Upper lobe of right lung (tissue), 1 donor: ENCODE data around the gene MUC12. TPM values are rescaled to one million over a fixed set of nuclear protein-coding genes. Genes with fewer than 3 reads are reported as not detected.

Experiments used
- ATAC-seq: fragments of 200-7000 bp; cut with Tn5 transposase; one replicate; pipeline ENCODE4 v1.9.1; 2020; ENCODE audit warnings: mild to moderate bottlenecking, moderate library complexity
- DNase-seq: peaks from one replicate; pipeline ENCODE4 v3.0.0-alpha.2; 2020
- H3K27ac ChIP-seq: fragments of 200-600 bp; one replicate; pipeline ENCODE4 v1.8.0; 2022
- H3K27me3 ChIP-seq: fragments of 200-600 bp; one replicate; pipeline ENCODE4 v1.8.0; 2022; ENCODE audit warnings: mild to moderate bottlenecking
- H3K36me3 ChIP-seq: fragments of 200-600 bp; one replicate; pipeline ENCODE4 v1.8.0; 2022
- H3K4me1 ChIP-seq: fragments of 200-600 bp; one replicate; pipeline ENCODE4 v1.8.0; 2022
- H3K4me3 ChIP-seq: fragments of 200-600 bp; one replicate; pipeline ENCODE4 v1.8.0; 2022; ENCODE audit warnings: mild to moderate bottlenecking
- H3K9me3 ChIP-seq: fragments of 200-600 bp; one replicate; pipeline ENCODE4 v1.8.0; 2022
- CTCF ChIP-seq: fragments of 200-600 bp; IDR thresholded peaks from one replicate; pipeline ENCODE4 v1.8.0; 2022; ENCODE audit warnings: antibody characterized with exemption
- intact Hi-C: fragments of 100-400 bp; cut with DNase I; formaldehyde crosslinking; loops from one replicate; pipeline ENCODE4 v1.11.0; 2022
- total RNA-seq: library from RNA; stranded (reverse); fragmentation: NEBNext Ultra II Directional; extraction: Animal tissue kit (Norgen Biotek cat#: 25700); gene quantifications from one replicate; pipeline ENCODE4 v1.2.1, GENCODE V29; 2021
- donor health status: DM: no; HTN: yes; CAD: no; lungs with severe emphysema.

Gene MUC12
- total RNA-seq, 1 donor from 2014 or later: not detected

GRCh38 chr7:101018271-101019167, 49.2 kb downstream of the MUC12 start:
- no peak for TF ChIP-seq CTCF
- H3K4me3 ChIP-seq: no peak overlapping the region
- H3K27ac ChIP-seq: no peak overlapping the region
- H3K27me3 ChIP-seq: peaks cover 12% of the 10 kb centered on the region
- intact Hi-C loops: no loop called here
- ATAC-seq (no peak), DNase-seq (no peak)
- H3K36me3 ChIP-seq: no peaks in the 10 kb centered on the region
- H3K9me3 ChIP-seq: no peaks in the 10 kb centered on the region
- H3K4me1 ChIP-seq: peaks cover 3% of the 10 kb centered on the region

GRCh38 chr7:101020444-101020843, 51.1 kb downstream of the MUC12 start:
- DNase-seq: no peak
- no peaks in the 10 kb centered on the region for H3K9me3 ChIP-seq
- no peak for ATAC-seq
- no peak for TF ChIP-seq CTCF
- intact Hi-C loops: no loop called here
- no peaks in the 10 kb centered on the region for H3K36me3 ChIP-seq
- no peak overlapping the region for H3K27ac ChIP-seq
- H3K27me3 ChIP-seq: peaks cover 6% of the 10 kb centered on the region
- peaks cover 3% of the 10 kb centered on the region for H3K4me1 ChIP-seq
- H3K4me3 ChIP-seq: no peak overlapping the region

GRCh38 chr7:101021703-101022102, 52.3 kb downstream of the MUC12 start:
- Histone ChIP-seq H3K4me3 (no peak overlapping the region), H3K36me3 (no peaks in the 10 kb centered on the region), H3K9me3 (no peaks in the 10 kb centered on the region), H3K27me3 (no peaks in the 10 kb centered on the region), H3K27ac (no peak overlapping the region), H3K4me1 (peaks cover 3% of the 10 kb centered on the region)
- ATAC-seq: no peak
- no peak for TF ChIP-seq CTCF
- no peak for DNase-seq
- intact Hi-C loops: no loop called here

GRCh38 chr7:101023839-101024238, 54.5 kb downstream of the MUC12 start:
- no peak overlapping the region for H3K4me3 ChIP-seq
- H3K27me3 ChIP-seq: no peaks in the 10 kb centered on the region
- no peaks in the 10 kb centered on the region for H3K4me1 ChIP-seq
- intact Hi-C loops: no loop called here
- no peak overlapping the region for H3K27ac ChIP-seq
- TF ChIP-seq CTCF: no peak
- no peaks in the 10 kb centered on the region for H3K9me3 ChIP-seq
- DNase-seq (no peak), ATAC-seq (no peak)
- no peaks in the 10 kb centered on the region for H3K36me3 ChIP-seq

GRCh38 chr7:101031082-101031481, 61.7 kb downstream of the MUC12 start:
- ATAC-seq: no peak

More at GRCh38 chr7:101031082-101031481, 61.7 kb downstream of the MUC12 start:
- Histone ChIP-seq H3K36me3 (no peaks in the 10 kb centered on the region), H3K9me3 (no peaks in the 10 kb centered on the region), H3K27me3 (peaks cover 9% of the 10 kb centered on the region), H3K27ac (no peak overlapping the region), H3K4me3 (no peak overlapping the region), H3K4me1 (no peaks in the 10 kb centered on the region)
- TF ChIP-seq CTCF: no peak
- DNase-seq: no peak
- intact Hi-C loops: no loop called here
